Panc1 (cell line): ENCODE results near the gene TCOF1. TPM values are rescaled to one million over a fixed set of nuclear protein-coding genes. Genes with fewer than 3 reads are reported as not detected.

ENCODE experiments used
- ATAC-seq: fragments of 200-7000 bp; cut with Tn5 transposase; 2 replicates; pipeline ENCODE4 v1.9.1; 2020; ENCODE audit warnings: mild to moderate bottlenecking, moderate library complexity
- BruUV-seq: library from RNA; stranded (reverse); fragments of 400-500 nt; replicated peaks from 2 replicates; lab custom pipeline; 2021; lab: Mats Ljungman, UMichigan
- CTCF ChIA-PET: fragments of 300-600 bp; sonication (Branson Sonifier 250); formaldehyde crosslinking; loops from one replicate; lab custom pipeline; 2022; ENCODE audit warnings: antibody characterized with exemption; lab: Charles Lee
- POLR2A ChIA-PET: fragments of 300-600 bp; sonication (Branson Sonifier 250); formaldehyde crosslinking; loops from one replicate; lab custom pipeline; 2022; ENCODE audit warnings: antibody characterized with exemption; lab: Charles Lee
- DNase-seq: peaks from one replicate; pipeline ENCODE4 v3.0.0-alpha.2; 2010; ENCODE audit warnings: low read depth, low spot score
- H3K27ac ChIP-seq: 2 replicates; pipeline ENCODE4 v1.5.1; 2011; ENCODE audit warnings: mild to moderate bottlenecking, low read length, inconsistent platforms
- H3K27me3 ChIP-seq: fragments of 200-500 bp; sonication (Bioruptor generic); 2 replicates; pipeline ENCODE4 v1.6.0; 2014; ENCODE audit warnings: low read length, inconsistent platforms; ENCODE audit not compliant: control insufficient read depth, insufficient read depth
- H3K36me3 ChIP-seq: fragments of 200-500 bp; sonication (Bioruptor generic); 2 replicates; pipeline ENCODE4 v1.5.1; 2014; ENCODE audit warnings: inconsistent platforms, mild to moderate bottlenecking, low read length, moderate library complexity; ENCODE audit not compliant: control insufficient read depth, insufficient read depth
- H3K4me1 ChIP-seq: 2 replicates; pipeline ENCODE4 v1.5.1; 2011; ENCODE audit warnings: inconsistent platforms, mild to moderate bottlenecking, low read length, moderate library complexity; ENCODE audit not compliant: control insufficient read depth, insufficient read depth
- H3K4me3 ChIP-seq, 2 experiments: 2 replicates each; pipeline ENCODE4 v1.5.1; 2011 to 2012; ENCODE audit warnings: low read depth in 2 of 2, low read length in 2 of 2, mild to moderate bottlenecking in 2 of 2, inconsistent platforms in 1 of 2, moderate library complexity in 1 of 2
- H3K9me3 ChIP-seq: fragments of 200-500 bp; sonication (Bioruptor generic); 2 replicates; pipeline ENCODE4 v1.5.1; 2014; ENCODE audit warnings: low read depth, mild to moderate bottlenecking, inconsistent platforms, low read length, moderate library complexity; ENCODE audit not compliant: control insufficient read depth, insufficient read depth
- POLR2AphosphoS5 ChIP-seq: IDR thresholded peaks from 2 replicates; pipeline ENCODE4 v1.6.1; 2012; ENCODE audit warnings: mild to moderate bottlenecking, low read depth, low read length, moderate library complexity
- REST ChIP-seq, 2 experiments: IDR thresholded peaks; 2 replicates each; pipeline ENCODE4 v1.6.1; 2011 to 2012; ENCODE audit warnings: low read depth in 2 of 2, control low read depth in 1 of 2, low read length in 1 of 2, mild to moderate bottlenecking in 1 of 2, moderate library complexity in 1 of 2; ENCODE audit not compliant: insufficient read depth in 1 of 2
- SIN3A ChIP-seq: IDR thresholded peaks from 2 replicates; pipeline ENCODE4 v1.6.1; 2012; ENCODE audit warnings: low read depth, mild to moderate bottlenecking, low read length, moderate library complexity, borderline replicate concordance; ENCODE audit not compliant: insufficient read depth
- TCF7L2 ChIP-seq: IDR thresholded peaks from 2 replicates; pipeline ENCODE4 v1.6.1; 2011; ENCODE audit warnings: mild to moderate bottlenecking, low read depth, low read length, inconsistent platforms
- in situ Hi-C: cut with HindIII; loops from 2 replicates; pipeline ENCODE4 v1.10.0; 2016; ENCODE audit warnings: low sequenced_read_pairs, low pct_unique_long_range_greater_than_20kb
- intact Hi-C: fragments of 100-400 bp; cut with micrococcal nuclease; formaldehyde crosslinking; loops from one replicate; pipeline ENCODE4 v1.10.0; 2022; ENCODE audit not compliant: unreplicated experiment
- total RNA-seq: library from RNA; stranded (reverse); gene quantifications from one replicate; pipeline ENCODE4 v1.2.1, GENCODE V29; 2021; ENCODE audit not compliant: unreplicated experiment
- TF ChIP-seq, protein P1 (sequence below): fragments of 450-650 bp; IDR thresholded peaks from 2 replicates; pipeline ENCODE4 v1.5.1; 2017; ENCODE audit warnings: mild to moderate bottlenecking

TCOF1 gene
- total RNA-seq, 1 experiment from 2014 or later = 92.8 TPM

GRCh38 chr5:150398722-150399523, 41.4 kb downstream of the TCOF1 start:
- DNase-seq = no peak
- Histone ChIP-seq H3K9me3 (no peaks in the 10 kb centered on the region), H3K4me3 (no peak overlapping the region), H3K36me3 (peaks cover 7% of the 10 kb centered on the region; the same call in 1 of the 2 replicates), H3K27me3 (no peaks in the 10 kb centered on the region), H3K4me1 (no peaks in the 10 kb centered on the region), H3K27ac (no peak overlapping the region)
- intact Hi-C loops = no loop called here
- in situ Hi-C loops = no loop called here
- peak; percentile 54 for ATAC-seq
- no TSS peak for BruUV-seq
- TF ChIP-seq, protein P1, sequence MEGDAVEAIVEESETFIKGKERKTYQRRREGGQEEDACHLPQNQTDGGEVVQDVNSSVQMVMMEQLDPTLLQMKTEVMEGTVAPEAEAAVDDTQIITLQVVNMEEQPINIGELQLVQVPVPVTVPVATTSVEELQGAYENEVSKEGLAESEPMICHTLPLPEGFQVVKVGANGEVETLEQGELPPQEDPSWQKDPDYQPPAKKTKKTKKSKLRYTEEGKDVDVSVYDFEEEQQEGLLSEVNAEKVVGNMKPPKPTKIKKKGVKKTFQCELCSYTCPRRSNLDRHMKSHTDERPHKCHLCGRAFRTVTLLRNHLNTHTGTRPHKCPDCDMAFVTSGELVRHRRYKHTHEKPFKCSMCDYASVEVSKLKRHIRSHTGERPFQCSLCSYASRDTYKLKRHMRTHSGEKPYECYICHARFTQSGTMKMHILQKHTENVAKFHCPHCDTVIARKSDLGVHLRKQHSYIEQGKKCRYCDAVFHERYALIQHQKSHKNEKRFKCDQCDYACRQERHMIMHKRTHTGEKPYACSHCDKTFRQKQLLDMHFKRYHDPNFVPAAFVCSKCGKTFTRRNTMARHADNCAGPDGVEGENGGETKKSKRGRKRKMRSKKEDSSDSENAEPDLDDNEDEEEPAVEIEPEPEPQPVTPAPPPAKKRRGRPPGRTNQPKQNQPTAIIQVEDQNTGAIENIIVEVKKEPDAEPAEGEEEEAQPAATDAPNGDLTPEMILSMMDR = no peak
- TF ChIP-seq POLR2AphosphoS5 (no peak), TCF7L2 (no peak), SIN3A (no peak), REST (IDR thresholded peaks at IDR 0.05; ENCODE audit: insufficient read depth in 1 of 2, low read depth in 2 of 2, low read length in 1 of 2) (no peak)
- POLR2A ChIA-PET = no interaction called here
- CTCF ChIA-PET = interaction anchor here (0.6 to 2.0 kb wide), 3 partner anchors 12 to 378 kb away, joined by 4 to 9 read pairs (median 6); no protein-coding TSS in a partner anchor

DNA sequence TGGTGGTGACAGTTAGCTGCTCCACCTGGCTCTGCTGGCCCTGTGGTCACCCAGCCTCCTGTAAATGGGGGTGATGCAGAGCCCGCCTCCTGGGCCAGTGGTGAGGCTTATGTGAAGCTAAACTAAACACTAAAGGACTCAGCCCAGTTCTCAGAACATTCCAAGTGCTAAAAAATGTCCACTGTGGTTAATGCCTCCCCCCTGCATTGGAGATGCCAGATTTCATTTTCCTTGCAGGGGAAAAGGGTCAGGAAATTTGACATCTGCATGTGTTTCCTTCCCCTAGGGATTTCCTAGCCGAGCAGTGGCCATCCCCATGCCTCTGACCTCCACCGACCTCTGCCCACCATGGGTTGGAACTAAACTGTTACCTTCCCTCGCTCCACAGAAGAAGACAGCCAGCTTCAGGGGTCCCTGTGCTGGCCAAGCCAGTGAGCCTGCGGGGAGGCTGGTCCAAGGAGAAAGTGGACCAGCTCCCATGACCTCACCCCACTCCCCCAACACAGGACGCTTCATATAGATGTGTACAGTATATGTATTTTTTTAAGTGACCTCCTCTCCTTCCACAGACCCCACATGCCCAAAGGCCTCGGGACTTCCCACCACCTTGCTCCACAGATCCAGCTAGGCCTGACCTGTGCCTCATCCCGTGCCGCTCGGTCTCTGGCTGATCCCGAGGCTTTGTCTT, 42.2 kb downstream of the TCOF1 start:
- Histone ChIP-seq H3K36me3 (peaks cover 7% of the 10 kb centered on the region; the same call in 1 of the 2 replicates), H3K27me3 (no peaks in the 10 kb centered on the region), H3K27ac (no peak overlapping the region), H3K4me1 (no peaks in the 10 kb centered on the region), H3K4me3 (no peak overlapping the region), H3K9me3 (no peaks in the 10 kb centered on the region)
- intact Hi-C loops (no loop called here), in situ Hi-C loops (no loop called here)
- POLR2A ChIA-PET = no interaction called here
- TF ChIP-seq TCF7L2 (no peak), SIN3A (no peak), REST (IDR thresholded peaks at IDR 0.05; ENCODE audit: insufficient read depth in 1 of 2, low read depth in 2 of 2, low read length in 1 of 2) (no peak), POLR2AphosphoS5 (no peak)
- TF ChIP-seq, protein P1 = no peak
- CTCF ChIA-PET = no interaction called here
- ATAC-seq (no peak), DNase-seq (no peak)
- BruUV-seq = no TSS peak
